NCI-H146 (cell line): ENCODE data around the gene PRAMEF15.
"Not testable (repeated sequence)": the region's sequence is repeated elsewhere in the genome, so short reads cannot be mapped to it uniquely, and the experiment has no call there.

Experiments used
- DNase-seq: peaks from one replicate; lab custom pipeline; 2025; lab: John Stamatoyannopoulos, UW

Gene PRAMEF15

DNA sequence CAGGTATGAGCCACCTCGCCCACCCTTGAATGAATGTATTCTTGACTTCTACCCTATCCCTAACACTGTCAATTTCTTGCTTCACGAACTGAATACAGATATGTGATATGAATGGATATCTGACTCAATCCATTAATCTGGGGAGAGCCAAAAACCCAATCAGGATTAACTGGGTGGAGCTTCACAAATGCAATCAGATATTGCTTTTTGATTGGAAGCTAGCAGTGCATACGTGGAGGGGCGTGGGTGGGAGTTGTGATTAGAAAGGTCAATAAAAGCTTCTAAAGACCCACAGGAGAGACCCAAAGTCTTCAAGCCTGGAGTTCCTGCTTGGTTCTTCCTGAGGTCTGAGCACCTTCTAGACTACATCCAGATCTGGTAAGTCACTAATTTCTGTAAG is at the start of gene PRAMEF15:
PRAMEF15 (plus strand) TSS at position 301 of the 400 bp plus-strand sequence. CDS start 2,827 bp downstream, outside the sequence.
- not testable (repeated sequence) for DNase-seq

DNA sequence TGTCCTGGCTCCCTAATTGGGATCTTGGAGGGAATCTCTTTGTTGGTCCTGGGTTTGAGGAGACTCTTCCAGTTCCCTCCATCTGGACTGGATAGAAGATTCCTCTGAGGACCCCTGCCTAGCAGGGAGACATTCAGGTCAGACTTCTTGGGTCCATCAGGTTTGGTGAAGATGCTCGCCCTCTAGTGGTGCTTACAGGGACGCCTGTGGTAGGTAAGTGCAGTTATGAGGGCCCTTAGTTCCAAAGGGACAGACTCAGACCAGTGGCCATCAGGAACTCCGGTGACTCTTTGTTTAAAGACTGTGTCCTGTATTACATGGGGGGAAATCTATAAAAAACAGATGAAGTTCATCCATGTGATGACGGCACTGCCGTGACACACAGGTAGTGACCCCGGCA is 38.4 kb upstream of the PRAMEF15 start:
- not testable (repeated sequence) for DNase-seq

DNA sequence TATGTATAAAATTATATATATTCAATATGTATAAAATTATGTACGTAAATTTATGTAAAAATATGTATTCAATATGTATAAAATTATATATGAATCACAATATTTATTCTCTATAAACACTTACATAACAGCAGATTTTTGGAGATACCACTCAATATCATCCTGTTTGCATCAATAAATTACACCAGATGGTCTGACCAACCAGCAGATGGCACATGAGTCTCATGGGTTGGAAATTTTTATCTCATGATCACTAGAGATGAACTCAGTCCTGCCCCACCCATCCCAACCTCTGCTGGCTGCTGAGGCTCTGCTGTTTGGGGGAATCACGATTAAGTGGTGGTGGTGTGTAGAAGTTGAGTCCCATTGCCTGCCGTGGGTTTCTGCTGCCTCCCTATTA is 35.8 kb upstream of the PRAMEF15 start:
- DNase-seq, result not testable (repeated sequence)

DNA sequence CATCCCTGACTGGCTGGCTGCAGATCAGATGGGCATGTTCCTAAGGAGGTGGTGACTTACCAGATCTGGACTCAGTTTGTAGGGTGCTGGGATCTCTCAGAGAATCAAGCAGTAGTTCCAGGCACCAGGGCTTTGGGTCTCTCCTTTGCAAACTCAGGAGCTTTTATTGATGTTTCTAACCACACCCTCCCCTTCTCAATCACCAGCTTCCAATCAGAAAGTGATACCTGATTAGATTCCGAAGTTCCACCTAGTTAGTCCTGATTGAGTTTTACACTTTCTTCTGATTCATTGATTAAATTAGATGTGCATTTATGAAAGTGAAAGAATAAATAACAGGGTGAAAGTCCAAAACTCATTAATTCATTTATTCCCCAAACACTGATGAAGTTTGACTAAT is 30.3 kb upstream of the PRAMEF15 start, which contains the start of gene PRAMEF8:
PRAMEF8 (minus strand) TSS at position 101 of the 400 bp plus-strand sequence. CDS start 1,046 bp downstream, outside the sequence.
- DNase-seq, result not testable (repeated sequence)

DNA sequence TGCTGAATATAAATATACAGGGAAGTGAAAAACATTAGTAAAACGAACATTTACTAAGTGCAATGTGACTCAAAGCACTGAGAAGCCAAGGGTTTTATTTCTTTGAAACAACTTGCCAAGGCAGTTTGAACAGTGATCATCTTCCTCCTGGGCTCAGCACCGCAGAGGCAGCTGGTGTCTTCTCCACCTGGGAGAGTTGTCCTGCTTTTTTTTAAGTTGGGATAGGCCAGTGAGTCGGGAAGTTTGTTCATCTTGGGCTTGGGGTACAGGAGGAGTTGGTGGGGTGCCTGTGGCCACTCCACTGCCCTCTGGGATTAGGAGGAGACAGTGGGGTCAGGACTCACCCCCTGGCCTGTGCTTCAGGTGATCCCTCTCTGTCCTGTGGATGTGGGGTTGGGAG is 26.4 kb upstream of the PRAMEF15 start:
- not testable (repeated sequence) for DNase-seq

DNA sequence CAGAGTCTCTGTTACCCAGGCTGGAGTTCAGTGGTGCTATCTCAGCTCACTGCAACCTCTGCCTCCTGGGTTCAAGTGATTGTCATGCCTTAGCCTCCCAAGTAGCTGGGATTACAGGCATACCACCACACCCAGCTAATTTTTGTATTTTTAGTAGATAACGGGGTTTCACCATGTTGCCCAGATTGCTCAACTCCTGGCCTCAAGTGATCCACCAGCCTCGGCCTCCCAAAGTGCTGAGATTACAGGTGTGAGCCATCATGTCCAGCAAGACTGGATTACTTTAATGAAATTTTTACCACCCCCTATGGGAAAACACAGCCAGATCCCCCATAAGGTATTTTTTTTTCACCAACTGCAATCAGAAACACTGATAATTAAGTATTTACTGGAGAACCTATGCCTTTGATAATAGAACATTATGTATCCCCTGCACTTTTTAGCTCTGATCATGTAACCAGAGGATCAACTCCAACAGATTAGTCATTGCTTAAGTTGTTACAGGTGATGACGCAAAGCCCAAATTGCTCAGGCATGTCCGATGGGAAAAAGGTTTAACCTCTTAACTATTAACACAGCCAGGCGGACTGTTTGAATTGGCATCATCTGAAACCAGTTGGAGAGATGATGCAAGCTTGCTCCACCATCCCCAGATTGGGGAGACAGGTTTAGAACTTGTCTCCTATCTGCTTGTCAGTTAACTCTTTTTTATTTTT is 18.0 kb upstream of the PRAMEF15 start:
- not testable (repeated sequence) for DNase-seq

DNA sequence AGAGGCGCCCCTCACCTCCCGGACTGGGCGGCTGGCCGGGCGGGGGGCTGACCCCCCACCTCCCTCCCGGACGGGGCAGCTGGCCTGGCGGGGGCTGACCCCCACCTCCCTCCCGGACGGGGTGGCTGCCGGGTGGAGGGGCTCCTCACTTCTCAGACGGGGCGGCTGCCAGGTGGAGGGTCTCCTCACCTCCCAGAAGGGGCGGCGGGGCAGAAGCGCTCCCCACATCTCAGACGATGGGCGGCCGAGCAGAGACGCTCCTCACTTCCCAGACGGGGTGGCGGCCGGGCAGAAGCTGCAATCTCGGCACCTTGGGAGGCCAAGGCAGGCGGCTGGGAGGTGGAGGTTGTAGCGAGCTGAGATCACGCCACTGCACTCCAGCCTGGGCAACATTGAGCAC is 16.7 kb upstream of the PRAMEF15 start:
- DNase-seq, result not testable (repeated sequence)

DNA sequence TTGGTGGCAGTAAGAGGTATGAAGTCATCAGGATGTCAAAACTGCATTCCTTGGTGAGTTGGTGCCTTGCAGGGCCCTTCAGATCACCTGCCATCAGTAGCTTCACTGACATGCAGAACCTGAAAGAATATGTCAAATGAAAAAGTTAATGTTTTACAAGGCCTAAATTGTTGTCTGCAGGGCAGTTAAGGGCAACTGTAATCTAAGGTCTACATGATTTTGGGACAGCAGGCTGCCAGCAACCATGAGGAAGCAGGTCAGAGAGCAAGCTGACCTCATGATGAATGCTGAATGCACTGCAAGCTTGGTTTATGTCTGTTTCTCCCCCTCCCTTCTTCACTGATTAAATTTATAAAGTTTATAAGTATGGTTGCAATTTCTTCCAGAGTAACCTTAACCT is 13.2 kb upstream of the PRAMEF15 start:
- not testable (repeated sequence) for DNase-seq

DNA sequence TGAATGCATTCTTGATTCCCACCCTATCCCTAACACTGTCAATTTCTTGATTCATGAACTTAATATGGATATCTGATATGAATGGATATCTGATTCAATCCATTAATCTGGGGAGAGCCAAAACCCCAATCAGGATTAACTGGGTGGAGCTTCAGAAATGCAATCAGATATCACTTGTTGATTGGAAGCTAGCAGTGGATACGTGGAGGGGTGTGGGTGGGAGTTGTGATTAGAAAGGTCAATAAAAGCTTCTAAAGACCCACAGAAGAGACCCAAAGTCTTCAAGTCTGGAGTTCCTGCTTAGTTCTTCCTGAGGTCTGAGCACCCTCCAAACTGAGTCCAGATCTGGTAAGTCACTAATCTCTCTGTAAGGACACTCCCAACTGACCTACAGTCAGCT is 12.1 kb upstream of the PRAMEF15 start, which contains the start of gene PRAMEF33:
PRAMEF33 (plus strand) TSS at position 301 of the 400 bp plus-strand sequence. CDS start 2,416 bp downstream, outside the sequence.
- DNase-seq, result not testable (repeated sequence)

DNA sequence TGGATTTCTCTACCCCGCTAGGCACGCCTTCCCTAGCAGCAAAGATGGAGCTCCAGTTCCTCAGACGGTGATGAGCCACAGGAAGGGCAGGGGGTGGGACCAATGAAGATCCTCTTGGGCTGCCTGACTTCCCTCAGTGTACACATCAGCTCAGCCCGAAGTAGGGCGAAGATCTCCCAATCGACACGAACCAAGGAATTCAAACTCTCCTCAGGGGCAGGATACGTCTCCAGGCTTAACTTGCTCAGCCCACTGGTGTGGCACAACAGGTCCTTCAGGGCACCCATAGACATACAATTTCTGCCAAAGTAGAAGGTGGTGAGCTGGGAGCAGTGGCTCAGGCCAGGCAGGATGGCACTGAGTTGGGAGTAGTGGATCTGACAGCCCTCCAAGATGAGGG is 27.1 kb downstream of the PRAMEF15 start:
- not testable (repeated sequence) for DNase-seq

DNA sequence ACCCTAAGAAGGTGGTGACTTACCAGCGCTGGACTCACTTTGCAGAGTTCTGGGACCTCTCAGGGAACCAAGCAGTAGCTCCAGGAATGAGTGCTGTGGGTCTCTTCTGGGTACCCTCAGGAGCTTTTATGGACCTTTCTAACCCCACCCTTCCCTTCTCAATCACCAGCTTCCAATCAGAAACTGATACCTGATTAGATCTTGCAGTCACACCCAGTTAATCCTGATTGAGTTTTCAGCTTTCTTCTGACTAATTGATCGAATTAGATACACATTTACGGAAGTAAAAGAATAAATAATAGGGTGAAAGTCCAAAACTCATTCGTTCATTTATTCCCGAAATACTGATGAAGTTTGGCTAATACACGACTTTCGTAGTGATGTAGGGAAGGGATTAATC is 31.7 kb downstream of the PRAMEF15 start, which contains the start of gene PRAMEF14:
PRAMEF14 (minus strand) TSS at position 101 of the 400 bp plus-strand sequence. CDS start 1,820 bp downstream, outside the sequence.
- not testable (repeated sequence) for DNase-seq

DNA sequence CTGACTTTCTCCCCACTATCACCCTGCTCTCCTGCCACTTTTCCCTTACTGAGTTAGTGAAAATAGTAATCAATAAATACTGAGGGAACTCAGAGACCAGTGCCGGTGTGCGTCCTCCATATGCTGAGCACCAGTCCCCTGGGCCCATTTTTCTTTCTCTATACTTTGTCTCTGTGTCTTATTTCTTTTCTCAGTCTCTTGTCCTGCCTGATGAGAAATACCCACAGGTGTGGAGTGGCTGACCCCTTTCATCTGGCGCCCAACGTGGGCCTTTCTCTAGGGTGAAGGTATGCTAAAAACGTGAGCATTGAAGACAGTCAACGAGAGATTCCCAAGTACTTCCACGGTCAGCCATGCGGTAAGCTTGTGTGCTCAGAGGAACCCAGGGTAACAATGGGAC is 38.1 kb downstream of the PRAMEF15 start:
- DNase-seq, result not testable (repeated sequence)

DNA sequence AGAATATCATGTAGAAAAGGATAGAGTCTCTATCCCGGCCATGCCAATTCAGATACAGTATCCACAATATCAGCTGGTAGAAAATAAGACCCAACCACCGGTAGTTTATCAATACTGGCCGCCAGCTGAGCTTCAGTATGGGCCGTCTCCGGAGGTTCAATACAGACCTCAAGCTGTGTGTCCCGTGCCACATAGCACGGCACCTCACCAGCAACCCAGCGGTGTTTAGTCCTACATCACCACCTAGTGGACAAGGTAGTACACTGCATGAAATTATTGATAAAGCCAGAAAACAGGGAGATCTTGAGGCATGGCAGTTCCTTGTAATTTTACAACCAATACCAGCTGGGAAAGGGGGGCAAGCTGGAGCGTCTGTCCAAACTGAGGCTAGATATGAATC is 39.1 kb downstream of the PRAMEF15 start:
- DNase-seq, result not testable (repeated sequence)

DNA sequence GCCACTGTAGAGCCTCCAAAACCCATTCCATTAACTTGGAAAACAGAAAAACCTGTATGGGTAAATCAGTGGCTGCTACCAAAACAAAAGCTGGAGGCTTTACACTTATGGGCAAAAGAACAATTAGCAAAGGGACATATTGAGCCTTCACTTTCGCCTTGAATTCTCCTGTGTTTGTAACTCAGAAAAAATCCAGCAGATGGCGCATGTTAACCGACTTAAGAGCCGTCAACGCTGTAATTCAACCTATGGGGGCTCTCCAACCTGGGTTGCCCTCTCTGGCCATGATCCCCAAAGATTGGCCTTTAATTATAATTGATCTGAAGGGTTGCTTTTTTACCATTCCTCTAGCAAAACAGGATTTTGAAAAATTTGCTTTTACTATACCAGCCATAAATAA is 41.4 kb downstream of the PRAMEF15 start:
- DNase-seq, result not testable (repeated sequence)

DNA sequence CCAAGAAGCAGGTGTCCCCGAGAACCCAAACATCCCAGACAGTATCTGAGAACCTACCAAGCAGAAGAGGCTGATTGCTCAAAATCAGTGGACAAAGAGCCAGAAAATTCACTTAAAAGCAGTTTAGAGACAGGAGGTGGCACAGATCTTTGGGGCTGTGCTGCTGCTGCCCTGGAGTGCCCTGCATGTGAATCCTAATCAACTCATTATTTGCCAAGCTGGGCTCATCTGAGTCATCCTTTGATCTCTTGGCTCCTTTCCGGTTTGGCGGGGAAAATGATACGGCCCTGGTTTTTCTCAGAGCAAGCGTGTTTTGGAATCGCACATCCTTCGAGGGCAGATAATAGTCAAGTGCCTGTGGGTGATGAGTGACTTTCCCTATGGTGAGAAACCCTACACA is 47.0 kb downstream of the PRAMEF15 start:
- not testable (repeated sequence) for DNase-seq

DNA sequence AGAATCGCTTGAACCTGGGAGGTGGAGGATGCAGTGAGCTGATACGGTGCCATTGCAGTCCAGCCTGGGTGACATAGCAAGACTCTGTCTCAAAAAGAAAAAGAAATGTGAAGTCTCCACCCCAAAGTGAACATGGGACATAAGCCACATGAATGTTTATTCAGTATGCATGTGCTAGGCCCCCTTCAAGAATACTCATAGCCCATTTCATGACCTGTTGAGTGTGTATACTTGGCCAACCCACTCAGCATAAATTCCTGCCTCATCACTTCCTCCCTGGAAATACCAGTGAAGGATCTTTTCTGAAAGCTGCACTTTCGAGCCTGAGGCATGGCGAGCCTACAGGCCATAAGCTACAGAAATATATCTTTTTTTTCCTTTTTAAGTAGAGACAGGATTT is 49.5 kb downstream of the PRAMEF15 start:
- DNase-seq, result not testable (repeated sequence)

DNA sequence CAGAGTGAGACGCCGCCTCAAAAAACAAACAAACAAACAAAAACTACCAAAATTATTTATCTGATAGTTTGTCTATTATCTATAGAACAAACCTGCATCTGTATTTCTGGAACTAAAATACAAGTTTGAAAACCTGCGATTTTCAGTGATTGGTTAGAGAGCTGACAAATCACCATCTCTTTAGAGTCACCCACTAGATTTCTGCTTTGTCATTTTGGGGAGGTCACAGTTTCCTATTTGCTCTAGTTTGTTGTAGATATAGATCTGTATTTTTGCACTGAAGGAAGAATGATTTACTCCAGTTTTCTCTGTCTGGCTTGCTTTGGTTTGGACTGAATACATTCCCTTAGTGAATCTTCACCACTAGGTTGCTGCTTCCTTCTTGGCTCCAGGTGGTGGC is 51.2 kb downstream of the PRAMEF15 start:
- DNase-seq, result not testable (repeated sequence)

DNA sequence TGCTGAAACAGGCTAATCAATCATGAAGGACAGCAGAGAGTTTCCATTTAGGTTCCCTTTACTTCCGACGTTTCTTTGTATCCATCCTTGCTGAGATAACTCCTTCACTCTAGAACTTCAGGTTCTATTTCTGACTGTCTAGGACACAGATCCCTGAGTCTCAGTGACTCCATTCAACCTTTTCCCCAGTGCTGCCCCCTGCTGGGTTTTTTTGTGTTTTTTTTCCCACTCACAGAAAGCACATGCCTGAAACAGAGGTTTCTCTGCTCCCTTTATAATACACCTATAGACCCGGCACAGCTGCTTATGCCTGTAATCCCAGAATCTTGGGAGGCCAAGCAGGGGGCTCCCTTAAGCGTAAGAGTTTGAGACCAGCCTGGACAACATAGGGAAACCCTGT is 53.2 kb downstream of the PRAMEF15 start:
- not testable (repeated sequence) for DNase-seq
